GM23338 (cell line): ENCODE results near the gene TARBP2.

Experiments
- CREB1 ChIP-seq: fragments of 250-450 bp; sonication (Bioruptor Pico); IDR thresholded peaks from 2 replicates; pipeline ENCODE4 v1.5.0; 2020; ENCODE audit warnings: low read depth, mild to moderate bottlenecking, moderate library complexity
- EZH2 ChIP-seq: fragments of 200-600 bp; sonication (generic); IDR thresholded peaks from one replicate; pipeline ENCODE4 v1.8.0; 2017; ENCODE audit warnings: antibody characterized with exemption, mild to moderate bottlenecking, low read depth; ENCODE audit not compliant: unreplicated experiment
- EZH2phosphoT487 ChIP-seq: fragments of 200-600 bp; sonication (generic); IDR thresholded peaks from one replicate; pipeline ENCODE4 v1.8.1; 2018; ENCODE audit warnings: antibody characterized with exemption; ENCODE audit not compliant: unreplicated experiment
- JUNB ChIP-seq: IDR thresholded peaks from one replicate; pipeline ENCODE4 v1.6.1; 2016; ENCODE audit warnings: antibody characterized with exemption; ENCODE audit not compliant: unreplicated experiment
- POLR2AphosphoS5 ChIP-seq: IDR thresholded peaks from 2 replicates; pipeline ENCODE4 v1.6.1; 2016; ENCODE audit warnings: antibody characterized with exemption, low read depth
- ZNF331 ChIP-seq: fragments of 250-450 bp; sonication (Bioruptor Pico); IDR thresholded peaks from 2 replicates; pipeline ENCODE4 v1.5.0; 2020; ENCODE audit warnings: low read depth, mild to moderate bottlenecking, moderate library complexity
- TF ChIP-seq, protein P1 (sequence below), 2 experiments: fragments of 200-600 bp in 1 of 2; sonication (generic) in 1 of 2; conservative IDR thresholded peaks; 2 replicates each; pipeline versions ENCODE4 v1.5.1 to v1.6.1; 2016 to 2017; ENCODE audit warnings: antibody characterized with exemption in 2 of 2, low read depth in 2 of 2, mild to moderate bottlenecking in 2 of 2, moderate library complexity in 1 of 2

DNA sequence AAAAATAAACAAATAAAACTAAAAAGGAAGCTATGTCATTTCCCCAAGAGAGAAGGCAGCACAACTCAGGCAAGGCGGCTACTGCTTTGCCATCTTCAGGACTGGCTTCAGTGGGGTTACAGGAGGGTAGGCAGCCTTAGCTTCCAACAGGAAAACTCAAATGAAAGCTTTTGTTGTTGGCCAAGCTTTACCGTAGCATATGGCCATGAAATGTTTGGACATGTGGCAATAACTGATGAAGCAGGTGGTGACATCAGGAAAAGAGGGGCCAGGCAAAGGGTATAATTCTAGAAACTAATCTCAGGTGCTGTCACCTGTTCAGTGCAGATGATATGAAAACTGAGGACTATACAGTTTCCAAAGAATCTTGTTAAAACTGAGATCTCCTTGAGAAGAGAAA lies 29.0 kb downstream of the TARBP2 start:
- TF ChIP-seq POLR2AphosphoS5 (no peak), EZH2 (no peak), ZNF331 (CRISPR knock-in tag) (no peak), JUNB (no peak), EZH2phosphoT487 (no peak), CREB1 (no peak)
- TF ChIP-seq, protein P1, sequence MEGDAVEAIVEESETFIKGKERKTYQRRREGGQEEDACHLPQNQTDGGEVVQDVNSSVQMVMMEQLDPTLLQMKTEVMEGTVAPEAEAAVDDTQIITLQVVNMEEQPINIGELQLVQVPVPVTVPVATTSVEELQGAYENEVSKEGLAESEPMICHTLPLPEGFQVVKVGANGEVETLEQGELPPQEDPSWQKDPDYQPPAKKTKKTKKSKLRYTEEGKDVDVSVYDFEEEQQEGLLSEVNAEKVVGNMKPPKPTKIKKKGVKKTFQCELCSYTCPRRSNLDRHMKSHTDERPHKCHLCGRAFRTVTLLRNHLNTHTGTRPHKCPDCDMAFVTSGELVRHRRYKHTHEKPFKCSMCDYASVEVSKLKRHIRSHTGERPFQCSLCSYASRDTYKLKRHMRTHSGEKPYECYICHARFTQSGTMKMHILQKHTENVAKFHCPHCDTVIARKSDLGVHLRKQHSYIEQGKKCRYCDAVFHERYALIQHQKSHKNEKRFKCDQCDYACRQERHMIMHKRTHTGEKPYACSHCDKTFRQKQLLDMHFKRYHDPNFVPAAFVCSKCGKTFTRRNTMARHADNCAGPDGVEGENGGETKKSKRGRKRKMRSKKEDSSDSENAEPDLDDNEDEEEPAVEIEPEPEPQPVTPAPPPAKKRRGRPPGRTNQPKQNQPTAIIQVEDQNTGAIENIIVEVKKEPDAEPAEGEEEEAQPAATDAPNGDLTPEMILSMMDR (conservative IDR thresholded peaks at IDR 0.05; ENCODE audit: low read depth in 2 of 2), result no peak
